NB4 (cell line): Measurements from ENCODE around the gene GPR158.

ENCODE experiments used
- DNase-seq: peaks from one replicate; pipeline ENCODE4 v3.0.0; 2010; ENCODE audit warnings: low read depth
- H3K4me3 ChIP-seq: one replicate; pipeline ENCODE4 v1.5.1; 2011; ENCODE audit warnings: mild to moderate bottlenecking, low read depth, low read length, moderate library complexity
- CTCF ChIP-seq: IDR thresholded peaks from one replicate; pipeline ENCODE4 v1.5.1; 2012; ENCODE audit warnings: low read depth, low read length
- MAX ChIP-seq: IDR thresholded peaks from 2 replicates; pipeline ENCODE4 v1.6.1; 2011; ENCODE audit warnings: low read depth, low read length
- MYC ChIP-seq: IDR thresholded peaks from 2 replicates; pipeline ENCODE4 v1.6.1; 2011; ENCODE audit warnings: low read depth, low read length
- POLR2A ChIP-seq: IDR thresholded peaks from 2 replicates; pipeline ENCODE4 v1.6.1; 2011; ENCODE audit warnings: mild to moderate bottlenecking; ENCODE audit not compliant: insufficient read length; ENCODE audit errors: extremely low read depth

GPR158 gene

DNA sequence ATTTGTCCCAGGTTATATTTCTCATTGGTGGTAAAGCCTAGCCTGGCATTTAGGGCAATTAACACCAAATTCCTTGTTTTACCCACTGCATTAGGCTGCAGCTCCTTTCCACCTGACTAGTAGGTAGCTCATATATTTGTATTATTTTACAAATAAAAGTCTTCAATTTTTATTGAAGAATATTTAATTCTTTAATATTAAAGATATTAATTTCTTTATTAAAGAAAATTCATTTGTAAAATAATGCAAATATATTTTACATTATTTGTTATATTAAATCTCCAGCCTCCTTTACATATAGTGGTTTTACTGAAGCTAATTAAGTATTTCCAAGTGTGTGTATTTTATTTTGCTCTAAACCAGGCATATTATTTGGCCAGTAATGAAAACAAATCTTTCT, 361.2 kb downstream of the GPR158 start:
- TF ChIP-seq CTCF, result no peak
- no peak for TF ChIP-seq POLR2A
- TF ChIP-seq MAX, result no peak
- no peak for TF ChIP-seq MYC
- no peak overlapping the region for H3K4me3 ChIP-seq
- DNase-seq, result no peak

DNA sequence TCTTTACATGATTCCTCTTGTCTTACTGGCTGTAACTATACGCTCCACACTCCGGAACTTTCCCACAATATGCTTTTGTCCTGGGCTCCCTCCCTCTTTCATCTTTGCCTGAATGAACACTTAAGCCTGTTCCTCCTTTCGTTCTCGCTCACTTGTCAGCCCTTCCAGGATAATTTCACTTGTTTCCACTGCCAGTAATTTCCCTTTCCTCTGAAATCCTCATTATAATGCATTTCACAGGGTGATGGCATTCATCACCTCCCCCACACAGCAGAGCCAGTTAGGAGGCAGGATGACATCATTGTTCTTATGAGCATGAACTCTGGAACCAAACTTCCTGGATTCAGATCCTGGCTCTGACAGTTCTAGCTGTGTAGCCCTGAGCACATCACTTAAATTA, 372.6 kb downstream of the GPR158 start:
- TF ChIP-seq MYC (no peak), MAX (no peak), POLR2A (no peak), CTCF (no peak)
- no peak for DNase-seq
- no peak overlapping the region for H3K4me3 ChIP-seq

GRCh38 chr10:25552283-25552919, 377.6 kb downstream of the GPR158 start:
- TF ChIP-seq CTCF, result no peak
- TF ChIP-seq MAX, result no peak
- TF ChIP-seq POLR2A, result no peak
- no peak for TF ChIP-seq MYC
- DNase-seq, result no peak

DNA sequence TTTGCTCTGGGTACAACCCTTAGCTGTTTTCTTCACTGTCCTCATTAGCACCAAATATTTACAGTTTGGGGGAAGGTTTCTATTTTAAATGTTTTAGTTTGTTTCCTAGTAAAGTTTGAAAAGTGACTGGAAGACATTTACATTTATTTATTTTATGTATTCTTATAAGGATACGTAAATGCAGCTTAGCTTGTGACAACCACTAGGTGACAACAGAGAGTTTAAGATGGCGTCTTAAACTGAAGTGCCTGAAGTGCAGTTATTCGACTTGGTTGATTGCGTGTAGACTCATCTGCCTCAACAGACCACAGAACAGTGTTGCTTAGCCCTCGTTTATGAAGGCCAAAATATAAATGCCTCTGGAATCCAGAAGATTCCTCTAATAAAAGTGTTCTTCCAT, 381.1 kb downstream of the GPR158 start:
- TF ChIP-seq MYC (no peak), MAX (no peak), CTCF (no peak), POLR2A (no peak)
- no peak overlapping the region for H3K4me3 ChIP-seq
- peak; percentile 7 for DNase-seq

More at GRCh38 chr10:25552283-25552919, 377.6 kb downstream of the GPR158 start:
- H3K4me3 ChIP-seq, result no peak overlapping the region

DNA sequence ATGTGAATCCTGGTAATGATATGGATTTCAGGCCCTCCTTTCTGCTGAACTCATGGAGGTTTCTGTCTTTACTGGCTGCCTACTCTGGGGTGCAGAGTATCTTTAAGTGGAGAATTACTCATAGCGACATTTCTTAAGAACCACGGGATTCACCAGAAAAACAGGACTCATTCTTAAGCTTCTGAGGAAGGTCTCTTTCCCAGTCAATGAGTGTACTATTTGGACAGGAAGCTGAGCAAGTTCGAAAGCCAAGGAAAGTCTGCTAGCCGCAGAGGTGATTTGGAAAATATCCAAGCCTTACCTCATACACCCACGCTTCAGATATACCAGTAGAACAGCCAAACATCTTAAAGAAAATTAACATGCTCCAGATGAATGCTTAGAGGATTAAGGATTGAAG, 381.7 kb downstream of the GPR158 start:
- DNase-seq, result no peak
- no peak overlapping the region for H3K4me3 ChIP-seq
- TF ChIP-seq MAX (no peak), MYC (no peak)

- no peak for DNase-seq
- TF ChIP-seq POLR2A (no peak), CTCF (no peak), MYC (no peak), MAX (no peak)
- no peak overlapping the region for H3K4me3 ChIP-seq
Observed at GRCh38 chr10:25557136-25557535, 382.3 kb downstream of the GPR158 start.
